ENCODE measurements around the gene C1QTNF12. TPM values are rescaled to one million over a fixed set of nuclear protein-coding genes. Genes with fewer than 3 reads are reported as not detected.

C1QTNF12 gene
- total RNA-seq, 8 experiments from 2014 or later = 0.99 to 6.1 (median 1.8) TPM; not detected in 1

DNA sequence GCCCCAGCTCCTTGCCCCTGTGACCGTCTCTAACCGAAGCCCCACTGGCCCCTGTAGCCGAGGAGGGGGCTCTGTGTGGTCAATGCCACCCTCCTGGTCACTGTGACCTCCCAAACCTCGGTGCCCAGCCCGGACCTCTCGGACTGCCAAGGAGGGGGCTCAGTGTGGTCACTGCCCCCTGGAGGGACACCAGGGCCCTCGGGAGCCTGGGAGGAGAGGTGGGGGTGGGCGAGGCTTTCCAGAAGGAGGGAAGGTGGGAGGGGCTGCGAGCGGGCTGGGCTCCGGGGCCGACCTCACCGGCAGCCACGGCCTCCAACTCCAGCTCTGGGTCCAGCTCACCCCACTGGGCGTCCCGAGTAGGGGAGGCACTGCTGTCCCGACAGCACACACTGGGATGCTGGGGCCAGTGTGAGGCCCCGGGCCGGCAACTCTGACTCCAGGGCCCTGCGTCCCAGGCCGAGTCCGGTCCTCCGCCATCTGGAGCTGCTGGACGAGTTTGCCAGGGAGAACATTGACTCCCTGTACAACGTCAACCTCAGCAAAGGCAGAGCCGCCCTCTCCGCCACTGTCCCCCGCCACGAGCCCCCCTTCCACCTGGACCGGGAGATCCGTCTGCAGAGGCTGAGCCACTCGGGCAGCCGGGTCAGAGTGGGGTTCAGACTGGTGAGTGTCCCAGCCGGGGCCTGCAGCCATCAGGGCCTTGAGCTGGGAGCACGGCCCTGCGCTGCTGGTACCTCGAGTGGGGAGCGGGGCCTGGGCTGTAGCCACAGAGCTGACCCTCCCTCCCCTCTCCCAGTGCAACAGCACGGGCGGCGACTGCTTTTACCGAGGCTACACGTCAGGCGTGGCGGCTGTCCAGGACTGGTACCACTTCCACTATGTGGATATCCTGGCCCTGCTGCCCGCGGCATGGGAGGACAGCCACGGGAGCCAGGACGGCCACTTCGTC is 40.1 kb upstream of the C1QTNF12 start:
- in situ Hi-C loops (cut with MboI; ENCODE audit: low pct_unique_long_range_greater_than_20kb in 2 of 9, low sequenced_read_pairs in 9 of 9, unreplicated experiment in 9 of 9) = no loop called here
- Histone ChIP-seq H3K4me3 (no peak overlapping the region), H3K4me1 (replicated peaks in 1 of 2) (peaks cover 7 to 13% of the 10 kb centered on the region in 2 donors), H3K27ac (no peak overlapping the region)
- WGBS, 10 experiments = 7 to 59% (median 46%) methylated on average over 3 to 21 of the region's 50 CpGs; no CpG with 5 or more reads in 6 of the 10 experiments
- ATAC-seq (replicated peaks in 6 of 8) = no peak

DNA sequence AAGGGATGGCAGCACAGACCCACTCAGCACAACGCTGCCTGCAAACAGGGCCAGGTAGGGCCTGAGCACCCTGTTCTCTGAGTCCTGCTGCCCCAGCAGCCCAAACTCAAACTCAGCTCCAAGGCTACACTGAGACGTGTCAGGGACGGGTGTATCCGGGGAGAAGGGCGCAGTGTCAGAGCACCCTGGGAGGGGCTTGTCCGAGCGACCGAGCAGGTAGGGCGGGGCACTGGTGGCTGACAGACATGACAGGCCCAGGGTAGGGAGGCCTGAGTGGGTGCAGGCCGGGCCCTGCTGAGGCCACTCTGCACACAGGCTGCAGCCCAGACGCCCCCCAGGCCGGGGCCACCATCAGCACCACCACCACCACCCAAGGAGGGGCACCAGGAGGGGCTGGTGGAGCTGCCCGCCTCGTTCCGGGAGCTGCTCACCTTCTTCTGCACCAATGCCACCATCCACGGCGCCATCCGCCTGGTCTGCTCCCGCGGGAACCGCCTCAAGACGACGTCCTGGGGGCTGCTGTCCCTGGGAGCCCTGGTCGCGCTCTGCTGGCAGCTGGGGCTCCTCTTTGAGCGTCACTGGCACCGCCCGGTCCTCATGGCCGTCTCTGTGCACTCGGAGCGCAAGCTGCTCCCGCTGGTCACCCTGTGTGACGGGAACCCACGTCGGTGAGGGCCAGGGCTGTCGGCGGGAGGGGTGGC is 39.2 kb upstream of the C1QTNF12 start:
- Histone ChIP-seq H3K4me1 (replicated peaks in 1 of 2) (peaks cover 0 to 4% of the 10 kb centered on the region in 2 donors), H3K4me3 (no peak overlapping the region), H3K27ac (no peak overlapping the region)
- 41 to 58% methylated on average over 4 to 19 of the region's 37 CpGs; no CpG with 5 or more reads in 8 of the 10 experiments for WGBS, 10 experiments
- in situ Hi-C loops (cut with MboI; ENCODE audit: low pct_unique_long_range_greater_than_20kb in 2 of 9, low sequenced_read_pairs in 9 of 9, unreplicated experiment in 9 of 9) = no loop called here
- peak in 3 of 8 experiments; percentile 3 to 7 (median 4) for ATAC-seq (replicated peaks in 6 of 8)

DNA sequence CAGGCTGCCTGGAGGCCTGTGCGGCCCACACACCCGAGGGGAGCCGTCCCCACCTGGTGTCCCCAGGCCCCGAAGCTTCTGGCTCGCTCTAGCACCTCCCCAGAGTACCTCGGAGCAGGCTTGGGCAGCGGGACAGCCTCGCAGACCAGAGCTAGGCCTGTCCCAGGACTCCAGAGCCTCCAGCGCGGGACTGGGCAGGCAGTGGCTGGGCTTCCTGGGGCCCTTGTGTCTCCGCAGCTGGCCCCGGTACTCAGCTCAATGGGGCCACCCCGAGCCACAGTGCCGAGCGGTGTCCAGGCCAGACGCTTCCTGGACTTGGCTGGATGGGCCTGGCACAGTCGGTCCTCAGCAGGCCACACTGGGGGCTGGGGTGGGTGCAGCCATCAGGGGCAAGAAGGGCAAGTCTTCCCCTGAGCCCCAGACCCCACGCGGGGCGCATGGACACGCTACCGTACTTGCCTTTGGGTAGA is 38.6 kb upstream of the C1QTNF12 start:
- 61 to 77% (median 68%) methylated on average over 6 to 11 of the region's 22 CpGs; no CpG with 5 or more reads in 7 of the 10 experiments for WGBS, 10 experiments
- ATAC-seq (replicated peaks in 6 of 8) = peak in 2 of 8 experiments; percentile 1 to 7

DNA sequence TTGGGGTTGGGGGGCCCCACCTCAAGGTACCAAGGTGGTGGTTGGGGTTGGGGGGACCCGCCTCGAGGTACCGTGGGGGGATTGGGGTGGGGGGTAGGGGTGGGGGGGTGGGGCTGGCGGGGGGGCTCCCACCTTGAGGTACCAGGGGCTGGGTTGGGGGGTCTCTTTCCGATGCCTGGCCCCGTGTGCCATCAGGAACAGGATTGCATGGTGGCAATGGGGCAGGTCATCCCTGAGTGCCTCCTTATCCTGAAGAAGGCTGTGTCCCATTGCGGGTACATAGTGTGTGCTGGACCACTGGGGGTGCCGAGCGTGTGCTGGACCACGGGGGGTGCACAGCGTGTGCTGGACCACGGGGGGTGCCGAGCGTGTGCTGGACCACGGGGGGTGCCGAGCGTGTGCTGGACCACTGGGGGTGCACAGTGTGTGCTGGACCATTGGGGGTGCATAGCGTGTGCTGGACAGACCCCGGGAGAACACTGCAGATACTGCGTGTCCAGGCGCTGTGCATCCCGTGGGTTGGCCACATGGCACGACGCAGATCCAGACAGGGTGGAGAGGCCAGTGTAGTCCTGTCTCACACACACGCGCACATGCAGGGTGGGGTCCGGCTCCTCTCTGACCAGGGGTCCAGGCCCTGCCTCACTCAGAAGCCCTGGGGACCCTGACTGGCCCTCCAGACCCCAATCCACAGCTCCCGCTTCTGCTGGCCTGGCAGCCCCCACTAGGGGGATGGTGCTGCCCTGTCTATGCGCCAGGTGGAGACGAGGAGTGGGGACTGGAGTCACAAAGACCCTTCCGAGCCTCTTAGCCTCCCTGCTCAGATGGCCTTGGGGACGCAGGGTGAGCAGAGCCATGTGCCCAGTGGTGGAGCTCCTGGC is 37.9 kb upstream of the C1QTNF12 start:
- no peaks in the 10 kb centered on the region for H3K4me1 ChIP-seq (replicated peaks in 1 of 2)
- 85 to 100% (median 100%) methylated on average over 2 to 8 of the region's 32 CpGs; no CpG with 5 or more reads in 7 of the 10 experiments for WGBS, 10 experiments
- no peak overlapping the region for H3K27ac ChIP-seq
- no peak overlapping the region for H3K4me3 ChIP-seq
- peak in 3 of 8 experiments; percentile 4 to 6 (median 6) for ATAC-seq (replicated peaks in 6 of 8)
- in situ Hi-C loops (cut with MboI; ENCODE audit: low pct_unique_long_range_greater_than_20kb in 2 of 9, low sequenced_read_pairs in 9 of 9, unreplicated experiment in 9 of 9) = no loop called here

More for the DNA sequence above, 38.6 kb upstream of the C1QTNF12 start:
- Histone ChIP-seq H3K27ac (no peak overlapping the region), H3K4me1 (replicated peaks in 1 of 2) (no peaks in the 10 kb centered on the region), H3K4me3 (no peak overlapping the region)
- in situ Hi-C loops (cut with MboI; ENCODE audit: low pct_unique_long_range_greater_than_20kb in 2 of 9, low sequenced_read_pairs in 9 of 9, unreplicated experiment in 9 of 9) = no loop called here

DNA sequence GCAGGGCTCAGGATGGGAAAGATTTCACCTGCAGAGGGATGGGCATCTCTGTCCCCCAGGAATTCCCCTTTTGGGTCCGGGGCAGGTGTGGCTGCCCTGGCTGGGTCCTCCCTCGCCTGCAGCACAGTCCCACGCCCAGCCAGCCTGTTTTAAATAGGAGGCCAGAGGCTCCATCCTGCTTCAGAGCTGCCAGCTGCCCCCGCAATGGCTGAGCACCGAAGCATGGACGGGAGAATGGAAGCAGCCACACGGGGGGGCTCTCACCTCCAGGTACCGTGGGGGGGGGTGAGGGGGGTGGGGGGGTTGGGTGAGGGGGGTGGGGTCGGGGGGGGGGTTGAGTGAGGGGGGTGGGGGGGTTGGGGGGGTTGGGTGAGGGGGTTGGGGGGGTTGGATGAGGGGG is 37.3 kb upstream of the C1QTNF12 start:
- Histone ChIP-seq H3K4me3 (no peak overlapping the region), H3K27ac (no peak overlapping the region), H3K4me1 (replicated peaks in 1 of 2) (no peaks in the 10 kb centered on the region)
- in situ Hi-C loops (cut with MboI; ENCODE audit: low pct_unique_long_range_greater_than_20kb in 2 of 9, low sequenced_read_pairs in 9 of 9, unreplicated experiment in 9 of 9) = no loop called here
- peak in 3 of 8 experiments; percentile 49 to 74 (median 66) for ATAC-seq (replicated peaks in 6 of 8)
- WGBS, 10 experiments = 0 to 40% (median 17%) methylated on average over 1 of the region's 9 CpGs; no CpG with 5 or more reads in 7 of the 10 experiments

DNA sequence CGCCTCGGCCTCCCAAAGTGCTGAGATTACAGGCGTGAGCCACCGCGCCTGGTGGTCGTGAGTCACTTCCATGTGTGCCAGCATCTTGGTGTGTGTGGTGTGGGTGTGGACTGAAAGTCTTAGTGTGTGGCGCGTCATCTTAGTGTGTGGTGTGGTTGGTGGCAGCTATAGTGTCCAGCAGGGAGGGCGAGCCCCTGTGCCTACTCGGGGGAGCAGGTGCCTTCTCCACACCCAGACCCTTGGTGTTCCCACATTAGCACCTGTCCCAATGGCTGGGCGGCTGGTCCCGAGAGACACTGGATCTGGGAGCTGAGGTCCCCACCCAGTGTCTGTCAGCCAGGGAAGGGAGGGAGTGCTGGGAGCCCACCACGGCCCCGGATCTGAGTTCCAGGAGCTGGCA is 36.5 kb upstream of the C1QTNF12 start:
- in situ Hi-C loops (cut with MboI; ENCODE audit: low pct_unique_long_range_greater_than_20kb in 2 of 9, low sequenced_read_pairs in 9 of 9, unreplicated experiment in 9 of 9) = no loop called here
- Histone ChIP-seq H3K27ac (no peak overlapping the region), H3K4me3 (no peak overlapping the region), H3K4me1 (replicated peaks in 1 of 2) (no peaks in the 10 kb centered on the region)
- peak in 1 of 8 experiments; percentile 5 for ATAC-seq (replicated peaks in 6 of 8)
- 40 to 93% (median 80%) methylated on average over 2 to 9 of the region's 14 CpGs; no CpG with 5 or more reads in 4 of the 10 experiments for WGBS, 10 experiments

DNA sequence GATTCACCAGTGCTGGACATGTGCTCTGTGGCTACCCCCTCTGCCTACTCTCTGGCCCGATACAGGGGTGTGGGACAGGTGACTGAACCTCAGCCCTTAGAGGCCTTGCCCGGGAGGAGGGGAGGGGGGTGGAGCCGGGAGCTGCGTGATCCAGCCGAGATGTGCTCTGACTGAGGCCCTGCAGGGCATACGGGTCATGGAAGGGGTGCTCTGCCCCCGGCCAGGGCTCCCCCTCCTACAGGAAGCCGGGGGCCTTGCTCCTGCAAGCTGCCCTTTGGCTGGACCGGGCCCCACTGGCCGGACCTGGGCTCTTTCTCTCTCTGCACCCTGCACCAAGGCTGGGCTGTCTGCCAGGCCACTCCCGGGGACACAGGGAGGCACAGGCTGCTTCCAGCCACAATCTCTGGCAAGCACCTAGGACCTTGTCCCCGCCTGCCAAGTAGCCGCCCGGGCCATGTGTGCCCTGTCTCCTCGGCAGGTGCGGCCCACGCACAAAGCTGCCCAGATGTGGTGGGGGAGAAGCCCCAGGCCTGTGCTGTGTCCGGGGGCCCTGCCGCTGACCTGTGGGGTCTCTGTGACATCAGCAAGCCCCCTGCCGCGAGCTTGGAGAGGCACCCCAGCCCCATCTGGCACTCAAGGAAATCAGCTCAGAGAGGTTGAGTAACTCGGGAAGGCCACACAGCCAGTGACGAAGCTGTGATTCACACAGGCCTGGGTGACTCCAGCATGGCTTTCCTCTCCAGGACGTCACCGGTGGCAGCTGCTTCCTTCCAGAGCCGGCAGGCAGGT is 35.2 kb upstream of the C1QTNF12 start:
- in situ Hi-C loops (cut with MboI; ENCODE audit: low pct_unique_long_range_greater_than_20kb in 2 of 9, low sequenced_read_pairs in 9 of 9, unreplicated experiment in 9 of 9) = no loop called here
- WGBS, 10 experiments = 20 to 74% (median 69%) methylated on average over 2 to 13 of the region's 26 CpGs; no CpG with 5 or more reads in 5 of the 10 experiments

DNA sequence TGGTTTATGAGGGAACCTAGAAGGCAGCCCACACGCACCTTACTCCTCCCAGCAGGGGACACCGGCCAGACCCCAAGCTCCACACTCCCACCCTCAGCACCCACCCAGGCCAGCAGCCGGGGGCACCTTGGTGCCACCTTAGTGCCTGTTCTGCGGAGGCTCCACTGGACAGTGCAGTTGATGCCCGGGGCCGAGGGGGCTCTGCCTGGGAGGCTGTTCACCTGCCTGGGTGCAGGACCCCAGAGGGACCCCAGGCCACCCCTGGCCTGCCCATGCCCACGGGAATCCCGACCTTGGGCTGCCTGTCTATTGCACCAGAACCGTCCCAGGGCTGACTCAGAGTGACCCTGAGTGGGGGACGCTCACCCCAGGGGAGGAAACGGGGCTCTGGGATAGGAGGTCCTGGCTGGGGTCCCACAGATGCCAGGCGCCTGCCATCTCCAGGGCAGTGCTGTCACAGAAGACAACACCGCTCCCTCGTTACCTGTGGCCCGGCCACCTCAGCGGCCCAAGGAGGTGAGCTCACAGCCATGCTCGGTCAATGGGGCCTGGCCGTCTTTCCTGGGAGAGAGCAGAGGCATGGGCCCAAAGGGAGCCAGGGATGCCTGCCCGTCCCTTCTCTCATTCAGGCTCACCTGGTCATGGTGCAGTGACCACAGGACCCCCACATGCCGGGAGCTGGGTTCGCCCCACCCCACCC is 34.4 kb upstream of the C1QTNF12 start:
- Histone ChIP-seq H3K4me3 (no peak overlapping the region), H3K4me1 (replicated peaks in 1 of 2) (no peaks in the 10 kb centered on the region), H3K27ac (no peak overlapping the region)
- peak in 3 of 8 experiments; percentile 2 to 9 (median 9) for ATAC-seq (replicated peaks in 6 of 8)
- in situ Hi-C loops (cut with MboI; ENCODE audit: low pct_unique_long_range_greater_than_20kb in 2 of 9, low sequenced_read_pairs in 9 of 9, unreplicated experiment in 9 of 9) = no loop called here
- 71 to 100% (median 77%) methylated on average over 1 to 6 of the region's 21 CpGs; no CpG with 5 or more reads in 6 of the 10 experiments for WGBS, 10 experiments

More for the DNA sequence above, 35.2 kb upstream of the C1QTNF12 start:
- Histone ChIP-seq H3K4me3 (no peak overlapping the region), H3K27ac (no peak overlapping the region), H3K4me1 (replicated peaks in 1 of 2) (no peaks in the 10 kb centered on the region)
- peak; percentile 6 to 58 (median 22) for ATAC-seq (replicated peaks in 6 of 8)

DNA sequence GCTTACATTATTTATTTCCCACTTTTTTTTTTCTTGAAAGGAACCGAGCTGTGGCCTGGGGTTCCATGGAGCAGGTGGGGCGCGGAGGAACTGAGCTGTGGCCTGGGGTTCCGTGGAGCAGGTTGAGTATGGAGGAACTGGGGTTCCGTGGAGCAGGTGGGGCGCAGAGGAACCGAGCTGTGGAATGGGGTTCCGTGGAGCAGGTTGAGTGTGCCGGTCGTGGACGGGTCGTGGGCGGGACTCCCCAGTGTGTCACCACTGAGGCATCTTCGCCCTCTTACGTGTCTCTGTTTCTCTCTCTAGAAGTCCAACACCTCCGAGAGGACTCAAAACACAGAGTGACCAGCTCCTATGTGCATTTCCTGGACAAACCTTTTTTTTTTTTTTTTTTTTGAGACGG is 32.5 kb upstream of the C1QTNF12 start:
- no peak overlapping the region for H3K4me3 ChIP-seq
- in situ Hi-C loops (cut with MboI; ENCODE audit: low pct_unique_long_range_greater_than_20kb in 2 of 9, low sequenced_read_pairs in 9 of 9, unreplicated experiment in 9 of 9) = no loop called here
- no peak overlapping the region for H3K27ac ChIP-seq
- no peak for ATAC-seq (replicated peaks in 6 of 8)
- WGBS, 10 experiments = 69 to 95% (median 86%) methylated on average over 4 to 16 of the region's 17 CpGs; no CpG with 5 or more reads in 3 of the 10 experiments
- H3K4me1 ChIP-seq (replicated peaks in 1 of 2) = peaks cover 6 to 7% of the 10 kb centered on the region in 2 donors

DNA sequence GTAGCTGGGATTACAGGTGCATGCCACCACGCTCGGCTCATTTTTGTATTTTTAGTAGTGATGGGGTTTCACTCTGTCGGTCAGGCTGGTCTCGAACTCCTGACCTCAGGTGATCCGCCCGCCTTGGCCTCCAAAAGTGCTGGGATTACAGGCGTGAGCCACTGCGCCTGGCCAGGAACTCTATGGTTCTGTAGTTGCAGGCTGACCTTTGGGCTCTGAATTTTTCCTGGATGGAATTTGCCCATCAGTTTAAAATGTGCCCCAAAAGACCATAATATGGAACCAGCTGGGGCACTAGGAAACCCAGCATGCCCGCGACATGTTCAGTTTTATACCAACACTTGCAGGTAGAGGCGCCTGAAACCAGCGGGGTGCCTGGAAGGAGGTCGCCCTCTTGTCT is 32.1 kb upstream of the C1QTNF12 start:
- Histone ChIP-seq H3K4me3 (no peak overlapping the region), H3K27ac (no peak overlapping the region), H3K4me1 (replicated peaks in 1 of 2) (peaks cover 6 to 7% of the 10 kb centered on the region in 2 donors)
- 78 to 100% (median 90%) methylated on average over 1 to 12 of the region's 13 CpGs; no CpG with 5 or more reads in 2 of the 10 experiments for WGBS, 10 experiments
- ATAC-seq (replicated peaks in 6 of 8) = no peak
- in situ Hi-C loops (cut with MboI; ENCODE audit: low pct_unique_long_range_greater_than_20kb in 2 of 9, low sequenced_read_pairs in 9 of 9, unreplicated experiment in 9 of 9) = no loop called here

DNA sequence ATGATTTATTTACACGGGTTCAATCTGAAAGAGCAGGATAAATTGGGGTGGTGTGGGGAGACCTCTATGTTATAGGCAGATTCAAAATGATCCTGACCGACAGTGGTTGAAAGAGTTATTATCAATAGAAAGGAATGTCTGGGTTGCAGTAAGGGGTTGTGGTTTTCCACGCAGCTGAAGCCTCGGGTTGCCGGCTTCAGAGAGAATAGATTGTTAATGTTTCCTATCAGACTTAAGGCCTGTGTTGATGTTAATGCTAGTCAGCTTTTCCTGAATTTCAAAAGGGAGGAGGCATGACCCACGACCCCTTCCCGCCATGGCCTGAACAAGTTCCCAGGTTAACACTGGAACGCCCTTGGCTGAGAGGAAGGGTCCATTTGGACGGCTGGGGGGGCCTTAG is 29.3 kb upstream of the C1QTNF12 start:
- in situ Hi-C loops (cut with MboI; ENCODE audit: low pct_unique_long_range_greater_than_20kb in 2 of 9, low sequenced_read_pairs in 9 of 9, unreplicated experiment in 9 of 9) = no loop called here
- WGBS, 10 experiments = 75 to 100% (median 81%) methylated on average over 1 to 9 of the region's 9 CpGs; no CpG with 5 or more reads in 1 of the 10 experiments
- Histone ChIP-seq H3K4me3 (no peak overlapping the region), H3K27ac (no peak overlapping the region), H3K4me1 (replicated peaks in 1 of 2) (peaks cover 25 to 26% of the 10 kb centered on the region in 2 donors)
- ATAC-seq (replicated peaks in 6 of 8) = no peak
